A549 (cell line): ENCODE results near the gene FNBP1L.

ENCODE experiments used
- CEBPB ChIP-seq, 2 experiments: fragments of >200 bp in 1 of 2; sonication (Bioruptor Twin) in 1 of 2; formaldehyde crosslinking in 1 of 2; IDR thresholded peaks; 2 replicates each; pipeline ENCODE4 v1.6.1; 2012 to 2016
- EP300 ChIP-seq, 2 experiments: fragments of >200 bp; sonication (Bioruptor Twin); formaldehyde crosslinking; IDR thresholded peaks; 2 replicates in 1 of 2; 3 replicates in 1 of 2; pipeline ENCODE4 v1.6.1; 2016 to 2017
- HDAC2 ChIP-seq: fragments of 200-600 bp; sonication (generic); IDR thresholded peaks from 2 replicates; pipeline ENCODE4 v1.6.1; 2016
- POLR2AphosphoS2 ChIP-seq: conservative IDR thresholded peaks from 2 replicates; pipeline ENCODE4 v1.6.1; 2012; ENCODE audit warnings: low read length, improper control_type of control experiment, inconsistent platforms
- ZFP36 ChIP-seq: fragments of 450-650 bp; IDR thresholded peaks from 2 replicates; pipeline ENCODE4 v1.6.1; 2014; ENCODE audit warnings: borderline replicate concordance; ENCODE audit not compliant: partially characterized antibody
- TF ChIP-seq, protein P1 (sequence below): fragments of >200 bp; sonication (Bioruptor Twin); formaldehyde crosslinking; IDR thresholded peaks from 3 replicates; pipeline ENCODE4 v1.5.1; 2016
- TF ChIP-seq, protein P2 (sequence below): IDR thresholded peaks from 2 replicates; pipeline ENCODE4 v1.6.1; 2012
- TF ChIP-seq, protein P3 (sequence below): fragments of 200-600 bp; sonication (generic); IDR thresholded peaks from 2 replicates; pipeline ENCODE4 v1.6.1; 2016; ENCODE audit warnings: antibody characterized with exemption, mild to moderate bottlenecking, moderate library complexity

DNA sequence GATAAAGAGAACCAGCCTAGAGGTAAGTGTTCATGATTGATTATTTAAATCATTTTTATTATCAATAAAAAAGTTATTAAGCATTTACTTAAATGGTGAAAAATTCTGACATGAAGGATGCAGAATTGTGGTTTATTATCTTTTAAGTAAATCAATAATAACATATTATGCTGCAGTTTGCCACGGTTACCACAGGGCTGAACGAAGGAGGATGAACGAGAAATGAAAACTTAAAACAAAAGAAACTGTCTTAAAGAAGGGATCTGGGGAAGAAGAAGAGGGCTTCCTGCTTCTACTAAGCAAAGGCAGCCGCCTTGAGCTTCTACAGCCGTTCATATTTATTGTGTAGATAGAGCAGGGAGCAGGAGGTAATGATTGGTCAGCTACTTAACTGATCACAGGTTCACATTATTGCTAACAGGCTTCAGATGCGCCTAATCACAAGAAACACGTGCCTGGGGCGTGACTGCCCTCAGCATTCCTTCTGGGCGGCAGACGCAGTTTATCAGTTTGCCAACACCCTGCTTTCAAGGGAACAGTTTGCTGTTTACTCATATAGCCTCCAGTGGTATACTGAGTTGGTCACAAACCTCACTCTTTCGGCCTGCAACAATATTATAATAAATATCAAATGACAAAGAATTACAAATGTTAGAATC is 5.8 kb upstream of the FNBP1L start:
- TF ChIP-seq POLR2AphosphoS2 (no peak), ZFP36 (no peak), HDAC2 (no peak), CEBPB (IDR thresholded peaks at IDR 0.05) (no peak), EP300 (IDR thresholded peaks at IDR 0.05) (no peak)
- TF ChIP-seq, protein P1, sequence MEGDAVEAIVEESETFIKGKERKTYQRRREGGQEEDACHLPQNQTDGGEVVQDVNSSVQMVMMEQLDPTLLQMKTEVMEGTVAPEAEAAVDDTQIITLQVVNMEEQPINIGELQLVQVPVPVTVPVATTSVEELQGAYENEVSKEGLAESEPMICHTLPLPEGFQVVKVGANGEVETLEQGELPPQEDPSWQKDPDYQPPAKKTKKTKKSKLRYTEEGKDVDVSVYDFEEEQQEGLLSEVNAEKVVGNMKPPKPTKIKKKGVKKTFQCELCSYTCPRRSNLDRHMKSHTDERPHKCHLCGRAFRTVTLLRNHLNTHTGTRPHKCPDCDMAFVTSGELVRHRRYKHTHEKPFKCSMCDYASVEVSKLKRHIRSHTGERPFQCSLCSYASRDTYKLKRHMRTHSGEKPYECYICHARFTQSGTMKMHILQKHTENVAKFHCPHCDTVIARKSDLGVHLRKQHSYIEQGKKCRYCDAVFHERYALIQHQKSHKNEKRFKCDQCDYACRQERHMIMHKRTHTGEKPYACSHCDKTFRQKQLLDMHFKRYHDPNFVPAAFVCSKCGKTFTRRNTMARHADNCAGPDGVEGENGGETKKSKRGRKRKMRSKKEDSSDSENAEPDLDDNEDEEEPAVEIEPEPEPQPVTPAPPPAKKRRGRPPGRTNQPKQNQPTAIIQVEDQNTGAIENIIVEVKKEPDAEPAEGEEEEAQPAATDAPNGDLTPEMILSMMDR, result no peak
- TF ChIP-seq, protein P2, sequence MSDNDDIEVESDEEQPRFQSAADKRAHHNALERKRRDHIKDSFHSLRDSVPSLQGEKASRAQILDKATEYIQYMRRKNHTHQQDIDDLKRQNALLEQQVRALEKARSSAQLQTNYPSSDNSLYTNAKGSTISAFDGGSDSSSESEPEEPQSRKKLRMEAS, result no peak
- TF ChIP-seq, protein P3, sequence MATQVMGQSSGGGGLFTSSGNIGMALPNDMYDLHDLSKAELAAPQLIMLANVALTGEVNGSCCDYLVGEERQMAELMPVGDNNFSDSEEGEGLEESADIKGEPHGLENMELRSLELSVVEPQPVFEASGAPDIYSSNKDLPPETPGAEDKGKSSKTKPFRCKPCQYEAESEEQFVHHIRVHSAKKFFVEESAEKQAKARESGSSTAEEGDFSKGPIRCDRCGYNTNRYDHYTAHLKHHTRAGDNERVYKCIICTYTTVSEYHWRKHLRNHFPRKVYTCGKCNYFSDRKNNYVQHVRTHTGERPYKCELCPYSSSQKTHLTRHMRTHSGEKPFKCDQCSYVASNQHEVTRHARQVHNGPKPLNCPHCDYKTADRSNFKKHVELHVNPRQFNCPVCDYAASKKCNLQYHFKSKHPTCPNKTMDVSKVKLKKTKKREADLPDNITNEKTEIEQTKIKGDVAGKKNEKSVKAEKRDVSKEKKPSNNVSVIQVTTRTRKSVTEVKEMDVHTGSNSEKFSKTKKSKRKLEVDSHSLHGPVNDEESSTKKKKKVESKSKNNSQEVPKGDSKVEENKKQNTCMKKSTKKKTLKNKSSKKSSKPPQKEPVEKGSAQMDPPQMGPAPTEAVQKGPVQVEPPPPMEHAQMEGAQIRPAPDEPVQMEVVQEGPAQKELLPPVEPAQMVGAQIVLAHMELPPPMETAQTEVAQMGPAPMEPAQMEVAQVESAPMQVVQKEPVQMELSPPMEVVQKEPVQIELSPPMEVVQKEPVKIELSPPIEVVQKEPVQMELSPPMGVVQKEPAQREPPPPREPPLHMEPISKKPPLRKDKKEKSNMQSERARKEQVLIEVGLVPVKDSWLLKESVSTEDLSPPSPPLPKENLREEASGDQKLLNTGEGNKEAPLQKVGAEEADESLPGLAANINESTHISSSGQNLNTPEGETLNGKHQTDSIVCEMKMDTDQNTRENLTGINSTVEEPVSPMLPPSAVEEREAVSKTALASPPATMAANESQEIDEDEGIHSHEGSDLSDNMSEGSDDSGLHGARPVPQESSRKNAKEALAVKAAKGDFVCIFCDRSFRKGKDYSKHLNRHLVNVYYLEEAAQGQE, result no peak
